ENCODE measurements around the gene ACSS2.

The ACSS2 gene

GRCh38 chr20:34876406-34877282, at the start of gene ACSS2:
Gene ACSS2 (plus strand): TSS chr20:34876612. CDS start chr20:34876646, 34 bp downstream.
- no peak for DNase-seq

- DNase-seq, result no peak
Observed at GRCh38 chr20:34829191-34829590, 47.2 kb upstream of the ACSS2 start.

GRCh38 chr20:34831936-34832335, 44.5 kb upstream of the ACSS2 start:
- no peak for DNase-seq

- DNase-seq, result peak; percentile 74
Observed at GRCh38 chr20:34834459-34834893, 41.9 kb upstream of the ACSS2 start.

- DNase-seq, result no peak
Observed at GRCh38 chr20:34842143-34842542, 34.3 kb upstream of the ACSS2 start.

GRCh38 chr20:34843421-34843820, 33.0 kb upstream of the ACSS2 start:
- DNase-seq, result no peak

GRCh38 chr20:34848597-34848996, 27.8 kb upstream of the ACSS2 start:
- DNase-seq, result no peak

- no peak for DNase-seq
Observed at GRCh38 chr20:34849778-34850177, 26.6 kb upstream of the ACSS2 start.

- DNase-seq, result no peak
Observed at GRCh38 chr20:34850969-34851368, 25.4 kb upstream of the ACSS2 start.

- no peak for DNase-seq
Observed at GRCh38 chr20:34852298-34852697, 24.1 kb upstream of the ACSS2 start.

GRCh38 chr20:34859367-34859766, 17.0 kb upstream of the ACSS2 start:
- no peak for DNase-seq

GRCh38 chr20:34859826-34860545, 16.4 kb upstream of the ACSS2 start:
- no peak for DNase-seq

GRCh38 chr20:34861386-34862084, 14.9 kb upstream of the ACSS2 start:
- DNase-seq, result peak; percentile 92

- no peak for DNase-seq
Observed at GRCh38 chr20:34862724-34863123, 13.7 kb upstream of the ACSS2 start.

GRCh38 chr20:34863421-34863965, 12.9 kb upstream of the ACSS2 start:
- DNase-seq, result no peak

GRCh38 chr20:34864216-34864615, 12.2 kb upstream of the ACSS2 start:
- DNase-seq, result no peak

GRCh38 chr20:34871320-34871926, 5.0 kb upstream of the ACSS2 start:
- DNase-seq, result no peak

GRCh38 chr20:34871966-34872621, 4.3 kb upstream of the ACSS2 start:
- DNase-seq, result no peak

- DNase-seq, result peak; percentile 90
Observed at GRCh38 chr20:34872622-34873224, 3.7 kb upstream of the ACSS2 start, which contains the start of gene GGT7. Gene GGT7 (minus strand): TSS chr20:34872856. CDS start chr20:34872815, 41 bp downstream.

GRCh38 chr20:34873583-34874093, 2.8 kb upstream of the ACSS2 start:
- DNase-seq, result no peak

GRCh38 chr20:34874094-34874654, 2.2 kb upstream of the ACSS2 start:
- DNase-seq, result peak; percentile 94

Measured in DMS53 (cell line).